ENCODE measurements around the gene SLC36A4.
A peak's percentile ranks its signal among the peaks of the same experiment; 100 is the strongest.
"Not testable (repeated sequence)": the region's sequence is repeated elsewhere in the genome, so short reads cannot be mapped to it uniquely, and the experiment has no call there.

The SLC36A4 gene

DNA sequence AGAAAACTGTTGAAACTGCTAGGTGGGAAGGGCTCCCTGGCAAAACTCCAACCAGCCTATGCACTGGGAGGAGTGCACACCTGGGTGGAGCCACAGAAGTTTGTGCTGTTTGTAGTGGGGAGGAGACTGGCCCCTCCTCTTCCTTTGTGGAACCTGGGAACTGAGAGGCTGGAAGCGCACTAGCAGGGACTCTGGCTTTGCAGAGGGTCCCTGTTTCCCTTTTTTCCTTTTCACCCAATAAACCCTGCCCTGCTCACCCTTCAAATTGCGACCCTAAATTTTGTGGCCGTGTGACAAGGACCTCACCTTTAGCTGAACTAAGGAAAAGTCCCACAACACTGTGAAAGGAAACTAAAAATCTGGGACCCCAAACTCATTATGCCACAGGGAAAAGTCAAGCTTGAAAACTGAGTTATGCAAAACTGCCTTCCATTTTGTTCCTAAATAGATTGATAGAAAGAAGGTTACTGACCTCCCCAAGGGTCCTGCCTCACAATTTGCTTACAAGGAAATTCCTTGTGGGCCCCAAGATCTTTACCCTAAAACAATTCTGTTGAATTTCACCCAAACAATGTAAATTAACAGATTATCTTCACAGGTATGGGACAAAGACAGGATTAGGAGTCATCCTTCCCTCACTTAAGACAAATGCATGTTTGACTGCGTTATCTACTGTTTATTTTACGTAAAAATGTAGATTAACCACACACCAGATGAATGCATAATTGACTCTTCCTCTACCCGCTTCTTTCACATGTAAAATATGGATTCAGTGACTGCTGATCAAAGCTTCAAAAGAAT is 81.0 kb downstream of the SLC36A4 start:
- Histone ChIP-seq H3K4me3 (ENCODE audit: low read depth, low read length) (no peak overlapping the region), H3K36me3 (no peaks in the 10 kb centered on the region), H3K9me3 (ENCODE audit: severe bottlenecking) (no peaks in the 10 kb centered on the region), H3K27me3 (ENCODE audit: insufficient read depth, low read depth, severe bottlenecking) (no peaks in the 10 kb centered on the region), H3K27ac (no peak overlapping the region)
- no peak for DNase-seq
- TF ChIP-seq, protein P1, sequence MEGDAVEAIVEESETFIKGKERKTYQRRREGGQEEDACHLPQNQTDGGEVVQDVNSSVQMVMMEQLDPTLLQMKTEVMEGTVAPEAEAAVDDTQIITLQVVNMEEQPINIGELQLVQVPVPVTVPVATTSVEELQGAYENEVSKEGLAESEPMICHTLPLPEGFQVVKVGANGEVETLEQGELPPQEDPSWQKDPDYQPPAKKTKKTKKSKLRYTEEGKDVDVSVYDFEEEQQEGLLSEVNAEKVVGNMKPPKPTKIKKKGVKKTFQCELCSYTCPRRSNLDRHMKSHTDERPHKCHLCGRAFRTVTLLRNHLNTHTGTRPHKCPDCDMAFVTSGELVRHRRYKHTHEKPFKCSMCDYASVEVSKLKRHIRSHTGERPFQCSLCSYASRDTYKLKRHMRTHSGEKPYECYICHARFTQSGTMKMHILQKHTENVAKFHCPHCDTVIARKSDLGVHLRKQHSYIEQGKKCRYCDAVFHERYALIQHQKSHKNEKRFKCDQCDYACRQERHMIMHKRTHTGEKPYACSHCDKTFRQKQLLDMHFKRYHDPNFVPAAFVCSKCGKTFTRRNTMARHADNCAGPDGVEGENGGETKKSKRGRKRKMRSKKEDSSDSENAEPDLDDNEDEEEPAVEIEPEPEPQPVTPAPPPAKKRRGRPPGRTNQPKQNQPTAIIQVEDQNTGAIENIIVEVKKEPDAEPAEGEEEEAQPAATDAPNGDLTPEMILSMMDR (IDR thresholded peaks at IDR 0.05; ENCODE audit: low read depth, low read length) = no peak

DNA sequence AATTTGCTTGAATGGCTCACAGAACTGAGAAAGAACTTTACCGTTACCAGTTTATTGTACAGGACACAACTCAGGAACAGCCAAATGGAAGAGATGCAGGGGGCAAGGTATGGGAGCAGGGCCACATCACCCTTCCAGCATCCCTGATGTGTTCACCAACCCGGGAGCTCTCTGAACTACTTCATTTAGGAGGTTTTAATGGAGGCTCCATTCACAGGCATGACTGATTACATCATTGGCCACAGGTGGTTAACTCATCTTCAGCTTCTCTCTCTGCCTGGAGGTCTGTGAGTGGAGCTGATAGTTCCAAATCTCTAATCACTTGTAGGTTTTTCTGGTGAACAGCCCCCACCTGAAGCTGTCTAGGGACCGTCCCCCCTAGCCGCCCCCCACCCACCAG is 83.5 kb downstream of the SLC36A4 start:
- no peak overlapping the region for H3K27ac ChIP-seq

DNA sequence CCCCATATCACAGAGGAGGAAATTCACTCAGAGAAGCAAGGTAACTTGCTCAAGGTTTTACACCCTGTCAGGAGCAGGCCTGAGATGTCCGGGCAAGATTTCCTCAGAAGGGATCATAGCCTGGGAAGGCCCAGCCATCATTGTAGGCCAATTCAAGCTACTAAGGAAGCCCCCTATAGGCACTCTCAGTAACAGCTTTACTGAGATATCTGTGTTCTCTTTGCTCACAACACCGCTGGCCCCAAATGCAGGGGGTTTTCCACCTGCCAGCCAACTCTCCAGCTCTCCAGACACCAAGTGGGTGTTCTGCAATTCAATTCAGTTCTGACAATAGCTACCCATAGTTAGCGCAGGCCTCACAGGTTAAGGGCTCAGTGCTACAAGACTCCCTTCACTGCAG is 84.0 kb downstream of the SLC36A4 start:
- no peak overlapping the region for H3K27ac ChIP-seq
- TF ChIP-seq, protein P1 (IDR thresholded peaks at IDR 0.05; ENCODE audit: low read depth, low read length) = 0 out of 2 replicates have a peak, but pooled peaks have one; percentile 7
- DNase-seq = no peak

More for the DNA sequence above, 83.5 kb downstream of the SLC36A4 start:
- Histone ChIP-seq H3K36me3 (no peaks in the 10 kb centered on the region), H3K9me3 (ENCODE audit: severe bottlenecking) (no peaks in the 10 kb centered on the region), H3K27me3 (ENCODE audit: insufficient read depth, low read depth, severe bottlenecking) (no peaks in the 10 kb centered on the region), H3K4me3 (ENCODE audit: low read depth, low read length) (no peak overlapping the region)
- no peak for DNase-seq
- TF ChIP-seq, protein P1 (IDR thresholded peaks at IDR 0.05; ENCODE audit: low read depth, low read length) = no peak

DNA sequence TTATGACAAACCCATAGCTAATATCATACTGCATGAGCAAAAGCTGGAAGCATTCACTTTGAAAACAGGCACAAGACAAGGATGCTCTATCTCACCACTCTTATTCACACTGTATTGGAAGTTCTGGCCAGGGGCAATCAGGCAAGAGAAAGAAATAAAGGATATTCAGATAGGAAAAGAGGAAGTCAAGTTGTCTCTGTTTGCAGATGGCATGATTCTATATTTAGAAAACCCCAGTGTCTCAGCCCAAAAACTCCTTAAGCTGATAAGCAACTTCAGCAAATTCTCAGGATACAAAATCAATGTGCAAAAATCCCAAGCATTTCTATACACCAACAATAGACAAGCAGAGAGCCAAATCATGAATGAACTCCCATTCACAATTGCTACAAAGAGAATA is 86.6 kb downstream of the SLC36A4 start:
- H3K36me3 ChIP-seq; H3K9me3 ChIP-seq (ENCODE audit: severe bottlenecking); H3K27me3 ChIP-seq (ENCODE audit: insufficient read depth, low read depth, severe bottlenecking); H3K27ac ChIP-seq; H3K4me3 ChIP-seq (ENCODE audit: low read depth, low read length); DNase-seq: not testable (repeated sequence)

More for the DNA sequence above, 84.0 kb downstream of the SLC36A4 start:
- H3K4me3 ChIP-seq (ENCODE audit: low read depth, low read length) = no peak overlapping the region
- no peaks in the 10 kb centered on the region for H3K9me3 ChIP-seq (ENCODE audit: severe bottlenecking)
- no peaks in the 10 kb centered on the region for H3K27me3 ChIP-seq (ENCODE audit: insufficient read depth, low read depth, severe bottlenecking)
- H3K36me3 ChIP-seq = no peaks in the 10 kb centered on the region

DNA sequence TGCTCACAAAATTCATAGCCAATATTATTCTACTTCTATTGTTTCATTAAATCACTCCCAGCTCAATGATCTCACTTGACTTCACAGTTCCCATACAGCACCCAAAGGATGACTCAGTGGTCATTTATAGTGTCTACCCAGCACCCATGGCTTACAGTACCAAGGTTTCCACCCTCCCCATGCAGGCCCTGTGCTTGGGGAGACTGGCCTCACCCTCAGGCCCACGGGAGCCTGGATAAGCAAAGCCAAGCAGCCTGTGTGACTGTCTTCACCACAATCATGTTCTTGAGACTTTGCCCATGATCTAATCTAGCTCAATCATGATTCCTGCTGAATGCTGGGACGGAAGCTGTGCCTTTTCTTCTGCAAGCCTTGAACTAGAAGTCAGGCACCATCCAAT is 97.6 kb downstream of the SLC36A4 start:
- no peak for DNase-seq

DNA sequence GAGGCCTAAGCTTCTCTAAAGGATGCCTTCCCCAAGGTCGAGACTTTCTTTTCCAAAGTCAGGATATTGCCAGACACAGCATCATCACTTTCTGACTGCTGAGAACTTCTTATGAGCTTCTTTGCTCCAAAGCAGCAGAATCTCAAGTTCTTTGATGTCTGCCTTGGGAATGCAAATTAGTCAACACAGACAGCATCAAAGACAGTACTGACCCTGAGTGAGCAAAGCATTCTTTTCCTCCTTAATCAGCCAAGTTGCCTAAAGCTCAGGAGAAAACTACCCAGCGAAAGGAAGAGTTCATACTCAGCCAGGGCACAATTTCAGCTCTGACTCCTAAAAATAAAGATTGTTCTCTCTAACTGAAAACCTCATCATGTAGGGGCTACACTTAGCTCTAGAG is 98.0 kb downstream of the SLC36A4 start:
- H3K27ac ChIP-seq = no peak overlapping the region
- H3K36me3 ChIP-seq = no peaks in the 10 kb centered on the region
- H3K27me3 ChIP-seq (ENCODE audit: insufficient read depth, low read depth, severe bottlenecking) = no peaks in the 10 kb centered on the region
- peaks cover 6% of the 10 kb centered on the region for H3K9me3 ChIP-seq (ENCODE audit: severe bottlenecking)
- TF ChIP-seq, protein P1 (IDR thresholded peaks at IDR 0.05; ENCODE audit: low read depth, low read length) = no peak
- DNase-seq = no peak
- H3K4me3 ChIP-seq (ENCODE audit: low read depth, low read length) = no peak overlapping the region

More for the DNA sequence above, 97.6 kb downstream of the SLC36A4 start:
- Histone ChIP-seq H3K27me3 (ENCODE audit: insufficient read depth, low read depth, severe bottlenecking) (no peaks in the 10 kb centered on the region), H3K27ac (no peak overlapping the region), H3K9me3 (ENCODE audit: severe bottlenecking) (peaks cover 2% of the 10 kb centered on the region), H3K36me3 (no peaks in the 10 kb centered on the region), H3K4me3 (ENCODE audit: low read depth, low read length) (no peak overlapping the region)
- TF ChIP-seq, protein P1 (IDR thresholded peaks at IDR 0.05; ENCODE audit: low read depth, low read length) = no peak

Data from WERI-Rb-1 (cell line).